Epithelial cell of proximal tubule (primary cell): ENCODE measurements around the gene ICE2. TPM values are rescaled to one million over a fixed set of nuclear protein-coding genes. Genes with fewer than 3 reads are reported as not detected.
A peak's percentile ranks its signal among the peaks of the same experiment; 100 is the strongest.

Experiments used
- DNase-seq: peaks from one replicate; pipeline ENCODE4 v3.0.0-alpha.2; 2011; ENCODE audit warnings: low read depth
- H3K4me3 ChIP-seq: 2 replicates; pipeline ENCODE4 v1.5.1; 2011; ENCODE audit warnings: low read depth, mild to moderate bottlenecking, low read length
- total RNA-seq: library from RNA; depleted of rRNA; stranded (reverse); fragments of >200 nt; gene quantifications from 2 replicates; pipeline ENCODE4 v1.2.3, GENCODE V29; 2015
- TF ChIP-seq, protein P1 (sequence below): conservative IDR thresholded peaks from 2 replicates; pipeline ENCODE4 v1.5.1; 2012; ENCODE audit warnings: low read depth, mild to moderate bottlenecking, low read length

The ICE2 gene, protein sequence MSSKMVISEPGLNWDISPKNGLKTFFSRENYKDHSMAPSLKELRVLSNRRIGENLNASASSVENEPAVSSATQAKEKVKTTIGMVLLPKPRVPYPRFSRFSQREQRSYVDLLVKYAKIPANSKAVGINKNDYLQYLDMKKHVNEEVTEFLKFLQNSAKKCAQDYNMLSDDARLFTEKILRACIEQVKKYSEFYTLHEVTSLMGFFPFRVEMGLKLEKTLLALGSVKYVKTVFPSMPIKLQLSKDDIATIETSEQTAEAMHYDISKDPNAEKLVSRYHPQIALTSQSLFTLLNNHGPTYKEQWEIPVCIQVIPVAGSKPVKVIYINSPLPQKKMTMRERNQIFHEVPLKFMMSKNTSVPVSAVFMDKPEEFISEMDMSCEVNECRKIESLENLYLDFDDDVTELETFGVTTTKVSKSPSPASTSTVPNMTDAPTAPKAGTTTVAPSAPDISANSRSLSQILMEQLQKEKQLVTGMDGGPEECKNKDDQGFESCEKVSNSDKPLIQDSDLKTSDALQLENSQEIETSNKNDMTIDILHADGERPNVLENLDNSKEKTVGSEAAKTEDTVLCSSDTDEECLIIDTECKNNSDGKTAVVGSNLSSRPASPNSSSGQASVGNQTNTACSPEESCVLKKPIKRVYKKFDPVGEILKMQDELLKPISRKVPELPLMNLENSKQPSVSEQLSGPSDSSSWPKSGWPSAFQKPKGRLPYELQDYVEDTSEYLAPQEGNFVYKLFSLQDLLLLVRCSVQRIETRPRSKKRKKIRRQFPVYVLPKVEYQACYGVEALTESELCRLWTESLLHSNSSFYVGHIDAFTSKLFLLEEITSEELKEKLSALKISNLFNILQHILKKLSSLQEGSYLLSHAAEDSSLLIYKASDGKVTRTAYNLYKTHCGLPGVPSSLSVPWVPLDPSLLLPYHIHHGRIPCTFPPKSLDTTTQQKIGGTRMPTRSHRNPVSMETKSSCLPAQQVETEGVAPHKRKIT
- total RNA-seq: 10.6 and 17.8 TPM in 2 replicates

DNA sequence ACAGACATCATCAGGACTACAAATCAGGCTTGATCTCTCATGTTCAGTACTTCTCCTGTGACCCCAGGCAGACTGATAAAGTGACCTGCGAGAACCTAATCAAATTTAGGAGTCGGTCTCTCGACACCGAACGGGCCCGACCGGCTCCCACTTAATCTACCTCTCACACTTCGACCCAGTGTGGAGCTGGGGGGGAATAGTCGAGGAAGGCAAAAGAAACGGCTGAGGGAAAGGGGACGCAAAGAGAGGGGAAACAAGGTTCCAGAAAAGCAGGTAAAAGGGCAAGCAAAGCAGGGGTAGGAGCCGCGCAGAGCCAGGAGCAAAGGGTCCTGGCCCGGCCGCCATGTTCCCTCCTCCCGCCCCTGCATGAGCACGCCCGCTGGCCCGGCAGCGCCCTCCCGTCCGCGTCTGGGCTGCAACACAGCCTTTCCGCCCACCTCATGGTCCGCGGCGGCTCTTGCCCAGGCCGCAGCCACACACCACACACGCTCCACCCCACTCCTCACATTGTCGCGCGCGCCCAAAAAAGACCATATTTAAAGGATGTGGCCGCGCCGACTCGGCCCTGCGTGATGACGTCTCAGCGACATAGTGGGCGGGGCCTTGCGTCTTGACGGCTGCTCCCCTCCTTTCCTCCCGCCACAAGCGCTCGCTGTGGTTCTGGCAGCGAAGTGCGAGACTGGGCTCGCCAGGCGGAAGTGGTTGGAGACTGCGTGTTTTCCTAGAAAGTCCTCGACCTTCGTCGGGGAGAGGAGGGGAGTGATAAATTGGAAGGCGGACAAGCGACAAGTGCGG lies at the start of gene ICE2:
Gene ICE2, minus strand, starts transcription at position 577 of the 795 bp plus-strand sequence. CDS start 1,165 bp downstream, outside the sequence.
- H3K4me3 ChIP-seq: peak within 1 kb of the TSS; percentile 75
- TF ChIP-seq, protein P1, sequence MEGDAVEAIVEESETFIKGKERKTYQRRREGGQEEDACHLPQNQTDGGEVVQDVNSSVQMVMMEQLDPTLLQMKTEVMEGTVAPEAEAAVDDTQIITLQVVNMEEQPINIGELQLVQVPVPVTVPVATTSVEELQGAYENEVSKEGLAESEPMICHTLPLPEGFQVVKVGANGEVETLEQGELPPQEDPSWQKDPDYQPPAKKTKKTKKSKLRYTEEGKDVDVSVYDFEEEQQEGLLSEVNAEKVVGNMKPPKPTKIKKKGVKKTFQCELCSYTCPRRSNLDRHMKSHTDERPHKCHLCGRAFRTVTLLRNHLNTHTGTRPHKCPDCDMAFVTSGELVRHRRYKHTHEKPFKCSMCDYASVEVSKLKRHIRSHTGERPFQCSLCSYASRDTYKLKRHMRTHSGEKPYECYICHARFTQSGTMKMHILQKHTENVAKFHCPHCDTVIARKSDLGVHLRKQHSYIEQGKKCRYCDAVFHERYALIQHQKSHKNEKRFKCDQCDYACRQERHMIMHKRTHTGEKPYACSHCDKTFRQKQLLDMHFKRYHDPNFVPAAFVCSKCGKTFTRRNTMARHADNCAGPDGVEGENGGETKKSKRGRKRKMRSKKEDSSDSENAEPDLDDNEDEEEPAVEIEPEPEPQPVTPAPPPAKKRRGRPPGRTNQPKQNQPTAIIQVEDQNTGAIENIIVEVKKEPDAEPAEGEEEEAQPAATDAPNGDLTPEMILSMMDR: peak; percentile 3
- DNase-seq: peak; percentile 36

DNA sequence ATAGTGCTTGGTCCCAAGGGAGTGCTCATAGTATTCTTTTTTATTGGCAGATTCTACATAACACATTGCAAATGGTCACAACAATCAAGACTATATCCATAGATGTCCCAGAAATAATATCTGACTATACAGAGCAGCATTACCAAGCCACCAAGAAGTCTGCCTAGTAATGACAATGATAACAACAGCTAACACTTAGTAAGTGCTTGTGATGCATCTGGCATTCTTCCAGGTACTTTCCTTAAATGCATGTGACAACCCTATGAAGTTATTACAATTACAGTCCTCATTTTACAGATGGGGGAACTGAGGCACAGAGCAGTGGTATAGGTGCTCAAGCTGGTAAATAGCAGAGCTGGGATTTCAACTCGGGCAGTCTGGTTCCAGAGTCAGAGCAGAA lies 49.6 kb upstream of the ICE2 start:
- TF ChIP-seq, protein P1: no peak
- DNase-seq: peak; percentile 56
- H3K4me3 ChIP-seq: no peak overlapping the region

DNA sequence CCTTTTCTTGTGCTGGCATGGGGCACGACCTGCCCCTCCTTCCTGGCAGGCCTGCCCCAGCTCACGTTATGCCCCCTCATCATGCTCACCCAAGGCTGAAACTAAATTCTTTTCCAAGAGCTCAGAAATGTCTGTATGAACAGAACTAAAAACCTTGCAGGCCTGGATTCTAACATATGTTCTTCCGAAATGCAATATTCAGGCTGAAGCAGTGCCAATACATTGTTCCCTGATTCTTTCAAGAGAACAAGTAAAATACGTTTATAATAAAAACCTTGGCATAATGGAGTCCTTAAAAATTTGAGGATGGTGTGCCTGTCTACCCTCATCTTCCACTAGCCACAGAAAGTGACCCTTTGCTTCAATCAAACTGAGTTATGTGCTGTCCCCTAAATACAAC lies 48.5 kb upstream of the ICE2 start:
- H3K4me3 ChIP-seq: no peak overlapping the region
- TF ChIP-seq, protein P1: no peak
- no peak for DNase-seq

DNA sequence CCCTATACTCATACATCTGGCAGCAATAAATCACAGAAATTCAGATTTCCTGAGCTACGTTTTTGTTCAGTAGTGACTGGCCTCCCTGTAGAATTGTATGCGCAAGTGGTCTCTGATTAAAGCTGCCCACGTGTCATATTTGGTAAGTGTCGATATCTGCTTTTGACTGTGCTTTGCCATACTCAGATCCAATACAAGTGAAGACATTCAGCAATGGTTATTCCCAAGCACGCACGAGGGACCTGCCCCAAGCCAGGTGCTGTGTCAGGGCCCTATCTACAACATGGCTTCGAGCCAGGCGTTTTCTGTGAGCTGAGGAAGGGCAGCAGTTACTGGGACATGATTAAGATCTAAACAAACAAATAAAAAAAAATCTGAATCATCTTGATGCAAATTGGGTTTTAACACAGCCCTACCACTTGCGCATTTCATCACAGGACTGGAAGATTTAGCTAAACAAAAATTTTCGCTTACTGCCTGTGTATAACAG lies 47.2 kb upstream of the ICE2 start:
- H3K4me3 ChIP-seq: no peak overlapping the region
- no peak for DNase-seq
- TF ChIP-seq, protein P1: no peak

DNA sequence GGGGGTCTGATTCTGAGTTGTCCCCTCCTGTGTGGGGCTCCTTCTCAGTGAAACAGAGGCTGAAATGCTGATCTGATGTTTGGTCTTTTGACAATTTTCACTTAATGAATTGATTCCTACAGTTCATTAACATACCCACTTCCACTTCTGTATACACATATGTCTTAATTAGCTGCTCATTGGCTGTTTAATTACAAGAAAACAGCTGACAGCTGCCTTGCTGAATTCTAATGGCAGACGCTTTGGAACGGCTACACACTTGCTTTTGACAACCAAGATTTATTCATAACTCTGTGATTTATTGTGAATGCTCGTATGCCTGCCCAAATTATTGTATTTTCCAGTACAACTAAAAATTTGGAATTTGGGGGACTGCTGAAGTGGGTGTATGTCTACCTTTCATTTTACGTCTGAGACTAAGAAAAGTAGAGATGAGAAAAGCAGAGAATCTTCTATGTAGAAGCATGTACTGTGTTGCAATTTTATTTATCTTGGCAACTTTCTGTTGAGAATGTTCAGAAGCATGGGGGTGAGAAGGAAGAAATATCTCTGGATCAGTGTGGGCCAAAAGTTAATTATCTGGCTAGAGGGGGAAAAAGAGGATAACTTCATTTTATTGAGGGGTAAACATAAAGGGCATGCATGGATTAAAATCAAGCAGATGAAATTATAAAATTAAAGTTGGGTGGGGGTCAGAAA lies 46.5 kb upstream of the ICE2 start:
- TF ChIP-seq, protein P1: no peak
- no peak for DNase-seq
- no peak overlapping the region for H3K4me3 ChIP-seq

DNA sequence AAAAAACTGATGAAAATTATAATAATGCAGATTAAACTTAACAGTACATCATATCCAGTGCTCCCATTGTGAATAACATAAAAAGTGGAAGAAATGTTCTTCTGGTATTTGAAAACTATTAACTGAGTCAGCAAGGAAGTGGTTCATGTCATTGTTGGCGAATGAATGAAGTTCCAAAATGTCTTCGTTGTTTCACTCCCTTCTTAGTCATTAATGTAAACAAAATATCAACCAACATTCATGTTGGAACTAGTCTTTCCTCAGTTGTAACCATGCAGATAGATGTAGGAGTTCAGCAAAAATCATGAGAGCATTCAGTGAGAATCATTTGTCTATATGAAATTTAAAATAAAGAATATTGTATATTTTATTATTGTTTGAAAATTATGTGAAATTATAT lies 44.1 kb upstream of the ICE2 start:
- TF ChIP-seq, protein P1: no peak
- no peak overlapping the region for H3K4me3 ChIP-seq
- no peak for DNase-seq
